ENCODE measurements around the gene CMTM5. TPM values are rescaled to one million over a fixed set of nuclear protein-coding genes. Genes with fewer than 3 reads are reported as not detected.

CMTM5 gene
- total RNA-seq, 1 experiment from 2014 or later: not detected

- no peak for ATAC-seq
These were observed 25.7 kb downstream of the CMTM5 start for GRCh38 chr14:23402296-23403138.

GRCh38 chr14:23403139-23403438, 26.2 kb downstream of the CMTM5 start:
- DNase-seq (ENCODE audit: low read depth, low spot score) (no peak), ATAC-seq (no peak)
- Histone ChIP-seq H3K4me3 (ENCODE audit: low read depth in 2 of 2, low read length in 2 of 2) (no peak overlapping the region), H3K4me1 (ENCODE audit: control insufficient read depth, insufficient read depth, low read length) (no peaks in the 10 kb centered on the region), H3K36me3 (ENCODE audit: control insufficient read depth, insufficient read depth, low read length) (no peaks in the 10 kb centered on the region), H3K27me3 (ENCODE audit: control insufficient read depth, insufficient read depth, low read length) (no peaks in the 10 kb centered on the region; the same call in 1 of the 2 replicates), H3K27ac (ENCODE audit: low read length) (no peak overlapping the region), H3K9me3 (ENCODE audit: control insufficient read depth, insufficient read depth, low read depth, low read length) (no peaks in the 10 kb centered on the region)
- ChIA-PET CTCF (no interaction called here), POLR2A (no interaction called here)
- BruUV-seq (replicated peaks): no TSS peak
- in situ Hi-C loops (cut with HindIII; ENCODE audit: low pct_unique_long_range_greater_than_20kb, low sequenced_read_pairs) (no loop called here), intact Hi-C loops (cut with micrococcal nuclease; ENCODE audit: unreplicated experiment) (no loop called here)
- TF ChIP-seq TCF7L2 (IDR thresholded peaks at IDR 0.05; ENCODE audit: low read depth, low read length) (no peak), CTCF (IDR thresholded peaks at IDR 0.05) (no peak), POLR2AphosphoS5 (IDR thresholded peaks at IDR 0.05; ENCODE audit: low read depth, low read length) (no peak), SIN3A (IDR thresholded peaks at IDR 0.05; ENCODE audit: borderline replicate concordance, insufficient read depth, low read depth, low read length) (no peak), REST (IDR thresholded peaks at IDR 0.05; ENCODE audit: insufficient read depth in 1 of 2, low read depth in 2 of 2, low read length in 1 of 2) (no peak)

More at GRCh38 chr14:23402296-23403138, 25.7 kb downstream of the CMTM5 start:
- POLR2A ChIA-PET: no interaction called here
- TF ChIP-seq TCF7L2 (IDR thresholded peaks at IDR 0.05; ENCODE audit: low read depth, low read length) (no peak), CTCF (IDR thresholded peaks at IDR 0.05) (no peak), REST (IDR thresholded peaks at IDR 0.05; ENCODE audit: insufficient read depth in 1 of 2, low read depth in 2 of 2, low read length in 1 of 2) (no peak)
- Histone ChIP-seq H3K27me3 (ENCODE audit: control insufficient read depth, insufficient read depth, low read length) (no peaks in the 10 kb centered on the region; the same call in 1 of the 2 replicates), H3K4me1 (ENCODE audit: control insufficient read depth, insufficient read depth, low read length) (no peaks in the 10 kb centered on the region), H3K9me3 (ENCODE audit: control insufficient read depth, insufficient read depth, low read depth, low read length) (no peaks in the 10 kb centered on the region), H3K4me3 (ENCODE audit: low read depth in 2 of 2, low read length in 2 of 2) (no peak overlapping the region), H3K36me3 (ENCODE audit: control insufficient read depth, insufficient read depth, low read length) (no peaks in the 10 kb centered on the region), H3K27ac (ENCODE audit: low read length) (no peak overlapping the region)
- in situ Hi-C loops (cut with HindIII; ENCODE audit: low pct_unique_long_range_greater_than_20kb, low sequenced_read_pairs): no loop called here
- intact Hi-C loops (cut with micrococcal nuclease; ENCODE audit: unreplicated experiment): no loop called here
- CTCF ChIA-PET: interaction anchor here (1.2 kb wide), 1 partner anchor 22 kb away, joined by 3 read pairs; no protein-coding TSS in a partner anchor
- no peak for DNase-seq (ENCODE audit: low read depth, low spot score)
- no TSS peak for BruUV-seq (replicated peaks)
